ENCODE measurements around the gene IFT20. TPM values are rescaled to one million over a fixed set of nuclear protein-coding genes. Genes with fewer than 3 reads are reported as not detected.

The IFT20 gene
- total and polyA plus RNA-seq, 9 of the 15 experiments (the other 6 are each of a cell fraction or from before 2014, with no cell fraction given) = 11.2 to 38.6 (median 20.1) TPM

- TF ChIP-seq FOSL1 (tag; conservative IDR thresholded peaks at IDR 0.05) (peak; percentile 80), E2F8 (IDR thresholded peaks at IDR 0.05; ENCODE audit: low read depth, partially characterized antibody) (peak; percentile 72), HIVEP1 (CRISPR knock-in tag; IDR thresholded peaks at IDR 0.05) (0 out of 2 replicates have a peak, but pooled peaks have one; percentile 21), XRCC5 (IDR thresholded peaks at IDR 0.05; ENCODE audit: low read depth, low read length) (0 out of 2 replicates have a peak, but pooled peaks have one; percentile 51), MTA1 (IDR thresholded peaks at IDR 0.05; ENCODE audit: borderline replicate concordance) (peak; percentile 40; the same call in 1 of the 2 replicates), MAX (CRISPR knock-in tag; IDR thresholded peaks at IDR 0.05) (peak; percentile 16; the same call in 1 of the 2 replicates), CEBPZ (IDR thresholded peaks at IDR 0.05; ENCODE audit: borderline replicate concordance, low read depth, low read length) (no peak), HDAC8 (tag; IDR thresholded peaks at IDR 0.05) (peak; percentile 76; the same call in 1 of the 2 replicates), FOXA3 (CRISPR knock-in tag; conservative IDR thresholded peaks at IDR 0.05 in 1 of 2, IDR thresholded peaks at IDR 0.05 in 1 of 2) (peak; percentile 96 to 98), EP400 (IDR thresholded peaks at IDR 0.05) (peak; percentile 88), ZFP1 (CRISPR knock-in tag; IDR thresholded peaks at IDR 0.05) (0 out of 2 replicates have a peak, but pooled peaks have one; percentile 30), STAT6 (CRISPR knock-in tag; IDR thresholded peaks at IDR 0.05) (peak; percentile 90; the same call in 1 of the 2 replicates), POU5F1 (IDR thresholded peaks at IDR 0.05; ENCODE audit: borderline replicate concordance, low read depth, low read length, partially characterized antibody) (peak; percentile 92), E2F3 (CRISPR knock-in tag; IDR thresholded peaks at IDR 0.05) (peak; percentile 78; the same call in 1 of the 2 replicates), ZBTB9 (CRISPR knock-in tag; IDR thresholded peaks at IDR 0.05) (peak; percentile 99)
Measured at GRCh38 chr17:28335201-28335958, at the start of gene IFT20, which contains the start of gene TNFAIP1 (continued).

All from K562 (cell line).